GM19240 (cell line): ENCODE results near the gene B4GALT5.
A peak's percentile ranks its signal among the peaks of the same experiment; 100 is the strongest.
"Not testable (repeated sequence)": the region's sequence is repeated elsewhere in the genome, so short reads cannot be mapped to it uniquely, and the experiment has no call there.

Experiments used
- DNase-seq: peaks from one replicate; pipeline ENCODE4 v3.0.0; 2011; ENCODE audit warnings: low spot score; ENCODE audit not compliant: insufficient read length

The B4GALT5 gene, protein sequence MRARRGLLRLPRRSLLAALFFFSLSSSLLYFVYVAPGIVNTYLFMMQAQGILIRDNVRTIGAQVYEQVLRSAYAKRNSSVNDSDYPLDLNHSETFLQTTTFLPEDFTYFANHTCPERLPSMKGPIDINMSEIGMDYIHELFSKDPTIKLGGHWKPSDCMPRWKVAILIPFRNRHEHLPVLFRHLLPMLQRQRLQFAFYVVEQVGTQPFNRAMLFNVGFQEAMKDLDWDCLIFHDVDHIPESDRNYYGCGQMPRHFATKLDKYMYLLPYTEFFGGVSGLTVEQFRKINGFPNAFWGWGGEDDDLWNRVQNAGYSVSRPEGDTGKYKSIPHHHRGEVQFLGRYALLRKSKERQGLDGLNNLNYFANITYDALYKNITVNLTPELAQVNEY

DNA sequence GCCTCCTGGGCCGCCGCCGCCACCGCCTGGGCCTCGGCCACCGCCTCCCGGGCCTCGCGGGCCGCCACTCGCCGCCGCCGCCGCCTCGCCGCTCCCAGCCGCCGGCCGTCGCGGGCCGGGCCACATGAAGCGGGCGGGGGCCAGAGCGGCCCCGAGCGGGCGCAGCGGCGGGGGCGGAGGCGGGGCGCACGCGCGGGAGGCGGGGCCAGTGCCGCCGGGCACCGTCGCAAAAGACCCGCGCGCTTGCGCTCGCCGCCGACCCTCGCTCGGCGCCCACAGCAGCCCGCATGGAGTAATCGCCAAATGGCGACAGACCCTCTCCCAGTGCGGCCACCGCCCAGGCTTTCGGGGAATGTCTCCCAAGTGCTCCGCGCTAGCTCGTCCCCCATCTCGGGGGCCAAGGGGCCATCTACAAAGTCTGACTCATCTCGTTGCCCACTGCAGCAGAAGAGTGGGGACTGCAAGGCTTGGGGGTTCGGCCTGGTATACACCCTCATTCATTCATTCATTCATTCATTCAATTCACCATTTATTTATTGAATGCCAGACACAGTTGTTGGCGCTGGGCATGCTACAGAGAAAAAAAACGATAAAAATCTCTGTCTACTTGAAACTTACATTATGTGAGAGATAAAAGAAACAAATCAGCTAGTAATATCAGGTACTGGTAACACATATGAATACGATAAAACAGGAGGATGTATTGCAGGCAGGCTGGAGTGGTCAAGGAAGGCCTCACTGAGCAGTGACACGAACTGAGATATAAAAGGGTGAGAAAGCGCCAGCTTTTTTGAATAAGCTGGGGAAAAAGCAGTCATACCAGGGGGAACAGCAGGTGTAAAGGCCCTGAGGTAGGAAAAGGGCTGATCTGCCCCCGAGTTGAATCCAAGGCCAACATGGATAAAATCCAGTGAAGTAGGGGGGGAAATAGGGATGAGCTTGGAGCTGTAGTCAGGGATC lies at the start of gene B4GALT5:
B4GALT5 (minus strand) TSS at position 126 of the 960 bp plus-strand sequence. CDS start 188 bp downstream, outside the sequence.
- peak; percentile 47 for DNase-seq

DNA sequence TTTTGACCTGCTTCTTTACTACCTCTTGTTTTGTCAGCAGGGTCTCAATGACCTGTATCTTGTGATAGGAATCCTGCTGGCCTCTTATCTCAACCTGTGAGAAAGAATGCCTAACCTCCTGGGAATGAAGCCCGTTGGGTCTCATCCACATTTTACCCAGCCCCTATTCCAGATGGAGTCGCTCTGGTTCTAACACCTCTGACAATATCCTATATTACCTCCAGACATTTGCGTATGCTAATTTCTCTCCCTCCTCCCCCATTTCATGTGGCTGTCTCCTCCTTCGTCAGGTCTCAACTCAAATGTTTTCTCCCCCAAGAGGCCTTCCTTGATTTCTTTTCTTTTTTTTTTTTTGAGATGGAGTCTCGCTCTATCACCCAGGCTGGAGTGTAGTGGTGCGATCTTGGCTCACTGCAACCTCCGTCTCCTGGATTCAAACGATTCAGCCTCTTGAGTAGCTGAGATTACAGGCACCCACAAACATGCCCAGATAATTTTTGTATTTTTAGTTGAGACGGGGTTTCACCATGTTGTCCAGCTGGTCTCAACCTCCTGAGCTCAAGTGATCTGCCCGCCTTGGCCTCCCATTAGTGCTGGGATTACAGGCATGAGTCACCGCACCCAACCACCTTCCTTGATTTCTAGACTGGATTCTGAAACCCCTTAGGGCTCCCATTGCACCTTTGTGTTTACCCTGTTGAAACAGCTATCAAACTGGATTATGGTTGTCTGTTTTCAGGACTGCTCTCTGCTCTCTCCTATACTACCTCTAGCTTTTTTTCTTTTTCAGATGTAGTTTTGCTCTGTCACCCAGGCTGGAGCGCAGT lies 49.5 kb upstream of the B4GALT5 start:
- DNase-seq = no peak

DNA sequence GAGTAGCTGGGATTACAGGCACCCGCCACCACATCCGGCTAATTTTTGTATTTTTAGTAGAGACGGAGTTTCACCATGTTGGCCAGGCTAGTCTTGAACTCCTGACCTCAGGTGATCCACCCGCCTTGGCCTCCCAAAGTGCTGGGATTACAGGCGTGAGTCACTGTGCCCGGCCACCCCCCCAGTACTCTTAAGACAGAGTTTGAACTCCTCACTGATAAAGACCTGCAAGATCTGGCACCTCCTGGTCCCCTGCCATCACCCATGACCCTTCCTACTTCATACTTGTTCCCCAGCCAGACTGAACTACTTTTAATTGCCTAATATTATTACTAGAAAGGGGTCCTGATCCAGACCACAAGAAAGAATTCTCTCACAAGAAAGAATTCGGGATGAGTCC lies 48.2 kb upstream of the B4GALT5 start:
- DNase-seq = not testable (repeated sequence)

DNA sequence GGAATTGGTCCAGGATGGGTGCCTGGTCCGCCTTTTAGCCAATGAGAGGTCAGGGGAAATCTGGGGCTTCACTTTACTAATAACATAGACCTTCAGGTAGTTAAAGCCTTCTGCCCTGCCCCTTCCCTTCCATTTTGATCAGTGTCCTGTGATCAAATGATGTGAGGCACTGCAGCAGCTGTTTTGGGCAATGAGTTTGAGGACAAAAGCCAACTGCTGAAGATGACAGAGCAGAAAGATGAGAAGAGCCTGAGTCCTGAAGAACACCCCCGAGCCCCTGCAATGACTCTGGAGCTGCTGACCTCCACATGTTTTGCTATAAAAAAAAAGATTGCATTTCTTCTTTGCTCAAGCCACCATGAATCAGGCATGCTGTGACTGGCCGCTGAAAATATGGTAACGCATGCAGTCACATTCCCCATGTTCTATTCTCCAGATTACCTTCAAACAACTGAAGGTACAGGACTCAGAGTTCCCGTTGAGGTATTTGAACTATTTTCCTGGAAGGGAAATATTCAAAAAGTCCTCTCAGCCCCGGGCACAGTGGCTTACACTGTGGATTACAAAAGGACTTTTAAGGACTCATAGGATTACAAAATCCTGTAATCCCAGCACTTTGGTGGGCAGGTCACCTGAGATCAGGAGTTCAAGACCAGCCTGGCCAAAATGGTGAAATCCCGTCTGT lies 45.7 kb upstream of the B4GALT5 start:
- DNase-seq = no peak

DNA sequence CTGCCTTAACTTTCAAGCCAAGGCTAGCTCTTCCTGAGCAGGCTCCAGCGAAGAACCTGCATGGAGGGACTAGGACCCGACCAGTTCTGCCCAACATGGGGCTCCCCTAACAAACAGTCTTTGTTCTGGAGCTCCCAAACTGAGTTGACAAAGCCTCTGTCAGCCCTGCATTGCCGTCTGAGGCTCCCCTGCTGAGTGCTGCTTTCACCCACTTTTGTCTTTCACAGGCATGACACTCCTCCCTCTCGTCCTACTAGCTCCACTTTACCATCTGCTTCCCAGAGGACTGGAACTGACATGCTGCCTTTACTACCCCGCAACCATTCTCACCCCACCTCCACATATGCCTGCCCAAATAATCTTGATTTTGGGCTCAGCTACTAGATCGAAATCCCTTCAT lies 45.1 kb upstream of the B4GALT5 start:
- DNase-seq = no peak

DNA sequence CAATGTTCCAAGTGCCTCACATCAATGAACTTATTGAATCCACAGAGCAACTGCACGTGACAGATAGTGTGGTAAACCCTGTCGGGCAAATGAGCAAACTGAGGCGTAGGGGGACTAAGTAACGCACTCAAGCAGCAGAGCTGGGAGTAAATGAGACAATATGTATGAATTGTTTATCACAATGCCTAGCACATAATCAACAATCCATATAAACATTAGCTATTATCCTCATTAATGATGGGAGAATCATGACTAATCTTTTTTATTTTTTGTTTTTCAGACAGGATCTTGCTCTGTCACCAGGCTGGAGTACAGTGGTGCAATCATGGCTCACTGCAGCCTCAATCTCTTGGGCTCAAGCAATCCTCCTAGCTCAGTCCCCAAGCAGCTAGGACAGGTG lies 43.9 kb upstream of the B4GALT5 start:
- DNase-seq = no peak

DNA sequence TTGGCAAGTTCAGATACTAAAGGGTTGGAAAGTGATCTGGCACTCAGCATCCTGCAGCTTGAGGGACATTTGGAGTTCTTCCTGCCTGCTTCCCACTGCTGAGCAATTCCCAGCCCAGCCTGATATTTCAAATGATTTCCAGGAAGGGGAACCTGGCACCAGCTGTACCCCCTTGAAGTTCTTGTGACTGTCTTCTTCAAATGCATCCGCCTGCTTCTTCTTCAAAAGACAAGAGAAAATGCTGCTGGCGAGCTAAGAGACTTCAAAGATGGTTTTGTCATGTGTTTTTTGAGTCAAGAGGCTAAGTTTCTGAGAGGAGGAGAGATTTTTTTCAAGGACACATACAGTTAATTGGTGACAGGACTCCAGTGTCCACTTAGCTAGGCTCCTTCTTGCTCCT lies 42.6 kb upstream of the B4GALT5 start:
- no peak for DNase-seq

DNA sequence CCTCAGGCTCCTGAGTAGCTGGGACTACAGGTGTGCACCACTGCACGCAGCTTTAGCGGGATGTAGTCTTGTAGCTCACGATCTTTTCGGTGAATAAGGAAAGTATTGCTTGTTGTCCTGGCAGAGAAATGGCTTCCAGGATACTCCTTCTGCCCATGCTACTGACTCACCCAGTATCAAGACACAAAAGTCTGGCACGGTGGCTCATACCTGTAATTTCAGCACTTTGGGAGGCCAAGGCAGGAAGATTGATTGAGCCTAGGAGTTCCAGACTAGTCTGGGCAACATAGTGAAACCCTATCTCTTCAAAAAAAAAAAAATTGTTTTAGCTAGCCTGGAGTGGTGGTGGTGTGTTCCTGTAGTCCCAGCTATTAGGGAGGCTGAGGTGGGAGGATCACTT lies 40.9 kb upstream of the B4GALT5 start:
- DNase-seq = no peak

DNA sequence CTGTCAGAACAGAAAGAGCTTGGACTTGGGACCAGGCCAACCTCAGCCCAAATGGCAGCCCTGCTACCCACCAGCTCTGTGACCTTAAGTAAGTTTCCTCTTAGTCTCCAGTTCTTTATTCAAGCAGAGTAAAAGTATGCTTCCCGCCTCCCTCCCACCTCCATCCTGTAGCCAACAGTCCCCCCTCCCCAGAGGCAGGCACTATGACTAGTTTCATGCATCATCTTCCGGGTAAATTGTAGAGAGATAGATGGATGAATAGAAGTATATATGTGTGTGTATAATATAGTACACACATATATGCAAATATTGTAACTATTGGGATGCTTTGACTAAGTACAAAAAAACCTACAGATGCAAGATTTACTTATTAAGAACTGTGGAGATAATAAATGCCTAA lies 39.5 kb upstream of the B4GALT5 start:
- DNase-seq = no peak

DNA sequence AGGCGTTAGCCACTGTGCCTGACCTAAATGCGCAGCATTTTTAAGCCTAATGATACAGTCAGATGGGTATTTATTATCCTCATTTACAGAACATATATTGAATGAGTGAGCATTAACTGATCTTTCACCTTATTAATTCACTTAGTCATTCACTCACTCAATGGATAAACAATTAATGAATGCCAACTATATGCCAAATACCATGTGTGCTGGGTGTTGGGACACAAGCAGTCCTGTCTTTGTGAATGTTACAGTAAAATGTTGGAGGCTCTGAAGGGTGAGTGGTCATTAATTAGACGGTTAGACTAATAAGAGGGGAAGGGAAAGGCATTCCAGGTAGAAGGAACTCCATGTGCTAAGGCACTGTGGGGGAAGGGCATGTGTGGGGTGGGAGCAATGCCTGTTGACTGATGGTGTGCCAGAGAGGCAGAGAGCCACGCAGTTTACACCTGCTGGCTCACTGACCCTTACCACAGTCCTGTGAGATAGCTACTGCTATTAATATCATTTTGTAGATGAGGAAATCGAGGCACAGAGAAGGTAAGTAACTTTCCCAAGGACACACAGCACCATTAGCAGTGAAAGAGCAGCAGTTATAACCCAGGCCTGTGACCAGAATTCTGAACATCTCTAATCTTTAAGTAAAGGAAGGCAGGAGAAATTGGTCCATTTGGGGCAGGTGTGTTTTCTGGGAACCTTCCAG lies 38.7 kb upstream of the B4GALT5 start:
- no peak for DNase-seq

DNA sequence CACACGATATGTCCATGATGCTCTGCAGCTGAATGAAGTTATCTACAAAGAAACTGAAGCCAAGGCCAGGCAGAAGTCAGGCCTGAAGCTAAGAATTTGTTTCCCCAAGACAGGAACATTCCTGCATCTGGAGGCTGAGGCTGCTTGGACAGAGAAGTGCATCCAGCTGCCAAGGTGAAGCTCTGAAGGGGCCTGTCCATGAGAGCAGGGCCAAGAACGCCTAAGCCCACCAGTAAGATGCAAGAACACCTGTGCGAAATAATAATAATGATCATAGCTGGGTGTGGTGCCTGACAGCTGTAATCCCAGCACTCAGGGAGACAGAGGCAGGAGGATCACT lies 37.7 kb upstream of the B4GALT5 start:
- no peak for DNase-seq

DNA sequence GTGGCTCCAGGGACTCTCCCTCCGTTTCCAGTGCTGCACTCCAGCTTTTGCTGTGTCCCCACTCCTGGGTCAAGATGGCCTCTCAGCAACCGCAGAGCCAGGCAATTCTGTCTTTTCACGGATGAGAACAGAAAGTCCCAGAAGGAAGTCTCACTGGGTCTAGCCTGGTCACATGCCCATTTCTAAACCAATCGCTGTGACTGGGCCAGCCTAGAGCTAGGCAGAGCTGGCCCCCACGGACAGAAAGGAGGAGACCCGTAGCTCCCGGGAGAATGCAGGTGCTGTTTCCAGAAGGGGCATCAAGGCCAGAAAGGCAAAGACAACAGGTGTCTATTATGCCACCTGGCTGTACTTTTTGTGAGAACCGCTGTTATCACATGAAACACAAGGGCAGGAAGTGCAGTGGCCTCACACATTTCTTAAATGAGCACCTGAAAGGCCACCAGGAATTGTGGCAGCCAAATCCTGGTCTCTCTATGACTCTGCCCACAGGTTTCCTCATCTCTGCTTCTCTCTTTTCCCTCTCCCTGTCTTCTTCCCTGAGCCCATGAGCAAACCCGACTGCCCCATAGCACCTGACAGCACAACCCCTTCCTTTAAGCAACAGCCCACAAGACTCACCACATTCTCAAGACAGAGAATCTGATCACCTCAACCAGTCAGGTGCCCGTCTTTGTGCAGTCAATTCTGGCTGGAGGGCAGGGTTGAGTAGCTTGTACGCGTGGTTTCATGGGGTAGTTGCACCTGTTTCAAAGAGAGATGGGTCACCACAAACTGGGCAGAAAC lies 37.1 kb upstream of the B4GALT5 start:
- DNase-seq = peak; percentile 41

DNA sequence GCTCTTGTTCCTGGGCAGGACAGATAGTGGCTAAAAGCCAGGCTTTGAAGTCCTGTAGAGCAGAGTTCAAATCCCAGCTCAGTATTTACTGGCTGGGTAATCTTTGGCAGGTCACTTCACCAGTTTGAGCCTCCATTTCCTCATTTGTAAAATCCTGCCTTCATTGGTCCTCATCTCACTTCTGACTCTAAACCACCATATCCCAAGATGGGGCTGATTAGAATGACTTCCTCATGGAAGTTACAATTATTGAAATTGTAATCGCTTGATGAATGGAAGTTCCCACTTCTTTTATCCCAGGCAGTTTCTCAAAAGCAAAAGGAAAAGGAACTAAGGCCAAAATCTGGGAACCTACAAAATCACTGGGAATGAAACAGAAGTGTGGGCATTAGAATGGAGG lies 35.9 kb upstream of the B4GALT5 start:
- no peak for DNase-seq

DNA sequence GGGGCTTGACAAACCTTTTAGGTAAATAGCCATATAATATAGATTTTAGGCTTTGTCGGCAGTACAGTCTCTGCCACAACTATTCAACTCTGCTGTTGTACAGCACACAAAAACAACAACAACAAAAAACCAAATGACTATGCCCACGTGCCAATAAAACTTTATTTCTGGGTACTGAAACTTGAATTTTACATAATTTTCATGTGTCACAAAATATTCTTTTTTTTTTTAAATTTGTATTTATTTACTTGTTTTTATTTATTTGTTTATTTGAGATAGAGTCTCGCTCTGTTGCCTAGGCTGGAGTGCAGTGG lies 34.8 kb upstream of the B4GALT5 start:
- DNase-seq = no peak

DNA sequence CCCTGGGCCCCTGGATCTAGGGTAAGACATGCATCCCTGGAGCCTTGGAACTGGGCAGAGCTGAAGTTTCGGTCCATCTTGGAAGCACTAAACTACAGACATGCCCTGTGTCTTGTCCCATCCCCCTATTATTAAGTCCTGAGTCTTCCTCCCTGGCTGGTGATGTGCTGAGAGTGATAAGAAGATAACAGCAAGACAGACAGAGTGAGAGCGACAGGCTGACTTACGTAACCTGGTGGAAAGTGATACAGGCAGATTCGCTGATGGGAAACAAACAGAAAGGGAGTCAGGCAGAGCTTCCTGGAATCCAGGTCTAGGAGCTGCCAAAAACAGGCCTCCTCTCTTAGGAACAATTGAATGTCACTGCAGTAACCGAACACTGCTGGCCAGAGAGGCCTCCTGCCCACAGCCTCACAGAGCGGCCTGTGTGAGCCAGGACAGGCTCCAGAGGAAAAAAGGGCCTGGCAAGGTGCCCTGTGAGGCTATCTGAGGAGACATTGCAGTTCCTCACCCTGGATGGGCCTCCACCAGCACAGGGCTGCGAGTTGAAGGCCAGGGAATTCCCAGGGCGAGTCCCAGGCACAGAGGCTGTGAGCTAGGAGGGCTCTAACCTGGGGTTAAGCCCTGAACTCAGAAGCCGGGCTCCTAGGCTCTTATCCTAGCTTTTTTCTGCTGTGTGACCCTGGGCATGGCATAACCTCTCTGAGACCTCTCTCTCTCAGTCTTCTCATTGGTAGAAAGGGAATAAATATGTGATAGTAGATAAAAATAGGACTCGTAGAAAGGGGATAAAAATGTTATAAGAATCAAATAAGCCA lies 34.2 kb upstream of the B4GALT5 start:
- DNase-seq = no peak

DNA sequence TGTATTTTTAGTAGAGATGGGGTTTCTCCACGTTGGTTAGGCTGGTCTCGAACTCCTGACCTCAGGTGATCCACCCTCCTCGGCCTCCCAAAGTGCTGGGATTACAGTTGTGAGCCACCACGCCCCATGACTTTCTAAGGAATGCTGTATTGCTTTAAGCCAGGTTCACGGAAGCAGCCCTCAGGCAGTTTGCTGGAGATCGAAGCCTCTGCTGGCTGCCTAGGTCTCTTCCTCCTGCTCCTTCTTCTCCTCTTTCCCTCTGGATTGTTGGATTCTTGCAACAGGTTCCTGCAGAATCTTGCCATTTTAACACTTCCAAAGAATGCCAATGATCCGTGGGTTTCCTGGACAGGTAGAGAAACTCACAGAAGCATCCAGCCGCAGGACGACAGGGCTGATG lies 29.3 kb upstream of the B4GALT5 start:
- DNase-seq = no peak

DNA sequence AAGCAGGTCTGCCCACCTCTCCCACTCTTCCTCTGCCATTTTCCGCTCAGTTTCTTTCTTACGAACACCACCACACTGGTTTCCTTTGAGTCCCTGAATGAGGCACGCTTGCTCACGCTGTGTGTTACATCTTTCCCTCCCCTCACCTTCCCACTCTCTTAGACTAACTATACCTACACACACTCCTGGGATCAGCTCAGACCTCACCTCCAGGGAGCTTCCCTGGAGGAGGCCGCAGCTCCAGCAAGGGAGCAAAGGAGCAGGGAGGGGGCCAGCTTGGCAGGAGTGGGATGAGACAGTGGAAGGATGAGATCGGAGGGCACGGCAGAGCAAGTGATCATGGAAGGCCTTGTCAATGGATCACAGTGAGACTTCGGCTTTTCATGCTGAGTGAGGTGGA lies 28.3 kb upstream of the B4GALT5 start:
- DNase-seq = no peak

DNA sequence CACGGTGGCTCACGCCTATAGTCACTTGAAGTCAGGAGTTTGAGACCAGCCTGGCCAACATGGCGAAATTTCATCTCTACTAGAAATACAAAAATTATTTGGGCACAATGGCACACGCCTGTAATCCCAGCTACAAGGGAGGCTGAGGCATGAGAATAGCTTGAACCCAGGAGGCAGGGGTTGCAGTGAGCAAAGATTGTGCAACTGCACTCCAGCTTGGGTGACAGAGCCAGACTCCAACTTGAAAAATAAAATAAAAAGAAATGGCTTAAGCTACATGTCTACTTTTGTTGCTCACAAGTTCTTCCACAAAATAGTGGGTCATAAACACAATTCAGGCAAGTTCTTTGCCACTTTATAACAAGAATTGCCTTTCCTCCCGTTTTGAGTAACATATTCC lies 27.1 kb upstream of the B4GALT5 start:
- DNase-seq = no peak

DNA sequence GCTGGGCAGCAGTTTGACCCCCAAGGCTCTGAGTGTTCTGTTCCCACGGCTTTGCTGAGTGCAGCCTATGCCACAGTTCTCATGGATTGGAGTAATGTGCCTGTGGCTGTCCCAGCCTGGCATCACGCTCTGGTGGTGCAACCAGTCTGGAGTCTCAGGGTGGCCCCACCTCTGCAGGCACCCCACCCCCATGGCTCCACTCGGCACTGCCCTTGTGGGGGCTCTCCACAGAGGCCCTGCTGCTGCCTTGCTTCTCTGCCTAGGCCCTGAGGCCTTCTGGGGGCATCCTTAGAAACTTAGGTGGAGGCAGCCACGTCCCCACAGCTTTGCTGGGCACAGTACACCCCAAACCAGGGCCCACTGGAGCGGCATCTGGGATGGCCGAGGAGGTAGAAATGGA lies 25.4 kb upstream of the B4GALT5 start:
- DNase-seq = no peak
